Hepatocyte (in vitro differentiated cells): Measurements from ENCODE around the gene FMO2. TPM values are rescaled to one million over a fixed set of nuclear protein-coding genes. Genes with fewer than 3 reads are reported as not detected.

Source experiments
- DNase-seq: peaks from one replicate; pipeline ENCODE4 v3.0.0-alpha.2; 2016; ENCODE audit warnings: low spot score
- H2AFZ ChIP-seq: fragments of 200-600 bp; sonication (generic); 2 replicates; pipeline ENCODE4 v1.6.0; 2016; ENCODE audit warnings: antibody characterized with exemption, mild to moderate bottlenecking
- H3K27ac ChIP-seq: fragments of 200-600 bp; sonication (generic); 2 replicates; pipeline ENCODE4 v1.5.1; 2016; ENCODE audit warnings: mild to moderate bottlenecking
- H3K27me3 ChIP-seq: fragments of 200-600 bp; sonication (generic); 2 replicates; pipeline ENCODE4 v1.6.1; 2016
- H3K36me3 ChIP-seq: fragments of 200-600 bp; sonication (generic); replicated peaks from 2 replicates; pipeline ENCODE4 v1.5.1; 2016; ENCODE audit warnings: low read depth; ENCODE audit not compliant: insufficient read depth
- H3K4me1 ChIP-seq: fragments of 200-600 bp; sonication (generic); 2 replicates; pipeline ENCODE4 v1.5.1; 2016; ENCODE audit warnings: mild to moderate bottlenecking, moderate library complexity; ENCODE audit not compliant: insufficient read depth
- H3K4me2 ChIP-seq: fragments of 200-600 bp; sonication (generic); 2 replicates; pipeline ENCODE4 v1.6.0; 2016
- H3K4me3 ChIP-seq: fragments of 200-600 bp; sonication (generic); 2 replicates; pipeline ENCODE4 v1.5.1; 2016; ENCODE audit warnings: mild to moderate bottlenecking
- H3K79me2 ChIP-seq: fragments of 200-600 bp; sonication (generic); 2 replicates; pipeline ENCODE4 v1.6.0; 2017; ENCODE audit warnings: mild to moderate bottlenecking
- H3K9me2 ChIP-seq: fragments of 200-600 bp; sonication (generic); replicated peaks from 2 replicates; pipeline ENCODE4 v1.6.0; 2017; ENCODE audit warnings: mild to moderate bottlenecking; ENCODE audit not compliant: insufficient read depth
- H3K9me3 ChIP-seq: fragments of 200-600 bp; sonication (generic); 2 replicates; pipeline ENCODE4 v1.5.1; 2016; ENCODE audit warnings: low read depth, mild to moderate bottlenecking
- H4K20me1 ChIP-seq: fragments of 200-600 bp; sonication (generic); 2 replicates; pipeline ENCODE4 v1.6.0; 2016; ENCODE audit warnings: mild to moderate bottlenecking; ENCODE audit not compliant: insufficient read depth, poor library complexity, severe bottlenecking
- EZH2 ChIP-seq: fragments of 200-600 bp; sonication (generic); IDR thresholded peaks from 2 replicates; pipeline ENCODE4 v1.6.1; 2016; ENCODE audit warnings: antibody characterized with exemption, mild to moderate bottlenecking, borderline replicate concordance
- EZH2phosphoT487 ChIP-seq: fragments of 200-600 bp; sonication (generic); IDR thresholded peaks from one replicate; pipeline ENCODE4 v1.6.1; 2018; ENCODE audit warnings: antibody characterized with exemption, mild to moderate bottlenecking, low read depth, moderate library complexity; ENCODE audit not compliant: unreplicated experiment, severe bottlenecking
- WGBS: methylation state at CpG from one replicate; pipeline ENCODE4 v1.1.6; 2016; ENCODE audit warnings: low lambda C conversion rate; ENCODE audit errors: missing lambda C conversion rate; 5-methylcytosine and 5-hydroxymethylcytosine counted together
- polyA plus RNA-seq: library from polyadenylated mRNA; unstranded; fragments of >200 nt; fragmentation: Nextera tagmentation; extraction: Ambion mirVana; gene quantifications from 2 replicates; pipeline ENCODE4 v1.2.1, GENCODE V29; 2016
- total RNA-seq: library from RNA; depleted of rRNA; stranded (reverse); fragments of >200 nt; gene quantifications from 2 replicates; pipeline ENCODE4 v1.2.3, GENCODE V29; 2014
- TF ChIP-seq, protein P1 (sequence below): fragments of 200-600 bp; sonication (generic); IDR thresholded peaks from 2 replicates; pipeline ENCODE4 v1.5.1; 2016; ENCODE audit warnings: antibody characterized with exemption, mild to moderate bottlenecking; ENCODE audit not compliant: poor library complexity

The FMO2 gene
- total and polyA plus RNA-seq, 2 experiments from 2014 or later: 0.70 TPM; not detected in 1

- H3K36me3 ChIP-seq: no peaks in the 10 kb centered on the region
- 85% methylated on average over 3 of the region's 3 CpGs for whole genome bisulfite sequencing
- no peak overlapping the region for H3K27ac ChIP-seq
- peaks cover 4% of the 10 kb centered on the region for H3K4me1 ChIP-seq
- no peaks in the 10 kb centered on the region for H4K20me1 ChIP-seq
- H2AFZ ChIP-seq: no peak overlapping the region
- no peaks in the 10 kb centered on the region for H3K27me3 ChIP-seq
- DNase-seq: no peak
- no peaks in the 10 kb centered on the region for H3K9me2 ChIP-seq
- no peak overlapping the region for H3K4me2 ChIP-seq
- H3K4me3 ChIP-seq: no peak overlapping the region
- TF ChIP-seq EZH2phosphoT487 (no peak), EZH2 (no peak)
- TF ChIP-seq, protein P1, sequence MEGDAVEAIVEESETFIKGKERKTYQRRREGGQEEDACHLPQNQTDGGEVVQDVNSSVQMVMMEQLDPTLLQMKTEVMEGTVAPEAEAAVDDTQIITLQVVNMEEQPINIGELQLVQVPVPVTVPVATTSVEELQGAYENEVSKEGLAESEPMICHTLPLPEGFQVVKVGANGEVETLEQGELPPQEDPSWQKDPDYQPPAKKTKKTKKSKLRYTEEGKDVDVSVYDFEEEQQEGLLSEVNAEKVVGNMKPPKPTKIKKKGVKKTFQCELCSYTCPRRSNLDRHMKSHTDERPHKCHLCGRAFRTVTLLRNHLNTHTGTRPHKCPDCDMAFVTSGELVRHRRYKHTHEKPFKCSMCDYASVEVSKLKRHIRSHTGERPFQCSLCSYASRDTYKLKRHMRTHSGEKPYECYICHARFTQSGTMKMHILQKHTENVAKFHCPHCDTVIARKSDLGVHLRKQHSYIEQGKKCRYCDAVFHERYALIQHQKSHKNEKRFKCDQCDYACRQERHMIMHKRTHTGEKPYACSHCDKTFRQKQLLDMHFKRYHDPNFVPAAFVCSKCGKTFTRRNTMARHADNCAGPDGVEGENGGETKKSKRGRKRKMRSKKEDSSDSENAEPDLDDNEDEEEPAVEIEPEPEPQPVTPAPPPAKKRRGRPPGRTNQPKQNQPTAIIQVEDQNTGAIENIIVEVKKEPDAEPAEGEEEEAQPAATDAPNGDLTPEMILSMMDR: no peak
- H3K9me3 ChIP-seq: no peaks in the 10 kb centered on the region
- no peaks in the 10 kb centered on the region for H3K79me2 ChIP-seq
Observed at GRCh38 chr1:171206204-171206977, 21.3 kb downstream of the FMO2 start.

GRCh38 chr1:171206978-171207355 lies 21.9 kb downstream of the FMO2 start:
- H3K27me3 ChIP-seq: no peaks in the 10 kb centered on the region
- H3K27ac ChIP-seq: no peak overlapping the region
- H3K9me3 ChIP-seq: no peaks in the 10 kb centered on the region
- peaks cover 4% of the 10 kb centered on the region for H3K4me1 ChIP-seq
- H2AFZ ChIP-seq: no peak overlapping the region
- H4K20me1 ChIP-seq: no peaks in the 10 kb centered on the region
- no peak for TF ChIP-seq EZH2phosphoT487
- no peak for TF ChIP-seq EZH2
- TF ChIP-seq, protein P1: no peak
- no peaks in the 10 kb centered on the region for H3K36me3 ChIP-seq
- DNase-seq: no peak
- 92% methylated on average over 1 of the region's 1 CpG for WGBS
- H3K4me3 ChIP-seq: no peak overlapping the region
- H3K4me2 ChIP-seq: no peak overlapping the region
- H3K79me2 ChIP-seq: no peaks in the 10 kb centered on the region
- no peaks in the 10 kb centered on the region for H3K9me2 ChIP-seq

- Histone ChIP-seq H3K4me3 (no peak overlapping the region), H3K36me3 (no peaks in the 10 kb centered on the region), H3K4me2 (no peak overlapping the region), H4K20me1 (no peaks in the 10 kb centered on the region), H3K27me3 (no peaks in the 10 kb centered on the region), H3K4me1 (peaks cover 4% of the 10 kb centered on the region), H2AFZ (no peak overlapping the region), H3K9me3 (no peaks in the 10 kb centered on the region), H3K27ac (no peak overlapping the region), H3K79me2 (no peaks in the 10 kb centered on the region), H3K9me2 (no peaks in the 10 kb centered on the region)
- WGBS: 75% methylated on average over 2 of the region's 2 CpGs
- DNase-seq: no peak
- TF ChIP-seq, protein P1: no peak
- TF ChIP-seq EZH2phosphoT487: no peak
- no peak for TF ChIP-seq EZH2
Observed at GRCh38 chr1:171207377-171207776, 22.3 kb downstream of the FMO2 start.
